ENCODE results near the gene BEST1. TPM values are rescaled to one million over a fixed set of nuclear protein-coding genes. Genes with fewer than 3 reads are reported as not detected.

Gene BEST1
- total RNA-seq: 1 to 10 TPM in 1 of 4 donors, under 1 TPM in 3; 0.08 to 2.7 (median 0.39) TPM

DNA sequence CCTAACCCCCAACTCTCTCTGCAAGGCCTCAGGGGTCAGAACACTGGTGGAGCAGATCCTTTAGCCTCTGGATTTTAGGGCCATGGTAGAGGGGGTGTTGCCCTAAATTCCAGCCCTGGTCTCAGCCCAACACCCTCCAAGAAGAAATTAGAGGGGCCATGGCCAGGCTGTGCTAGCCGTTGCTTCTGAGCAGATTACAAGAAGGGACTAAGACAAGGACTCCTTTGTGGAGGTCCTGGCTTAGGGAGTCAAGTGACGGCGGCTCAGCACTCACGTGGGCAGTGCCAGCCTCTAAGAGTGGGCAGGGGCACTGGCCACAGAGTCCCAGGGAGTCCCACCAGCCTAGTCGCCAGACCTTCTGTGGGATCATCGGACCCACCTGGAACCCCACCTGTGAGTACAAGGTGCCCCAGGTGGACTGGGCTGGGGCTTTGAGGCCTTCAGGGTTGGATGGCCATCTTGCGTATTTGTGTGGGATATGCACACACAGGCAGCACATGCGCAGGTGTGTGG, at the start of gene BEST1:
Gene BEST1 (plus strand): TSS at position 317 of the 513 bp plus-strand sequence. CDS start 1,456 bp downstream, outside the sequence.
- Histone ChIP-seq H3K27ac (peak within 1 kb of the TSS in 3 of 4 donors; percentile 36 to 62 (median 55)), H3K4me1 (peaks cover 6 to 42% (median 12%) of the 10 kb centered on the region in 3 donors), H3K27me3 (peaks cover 0 to 26% (median 0%) of the 10 kb centered on the region in 4 donors), H3K36me3 (no peaks in the 10 kb centered on the region), H3K9me3 (no peaks in the 10 kb centered on the region), H3K4me3 (no peak within 1 kb of the TSS)
- intact Hi-C loops (cut with DNase I): no loop called here
- WGBS, 2 donors: 67 to 82% methylated on average over 1 to 5 of the region's 8 CpGs
- no peak for DNase-seq
- TF ChIP-seq, protein P1, sequence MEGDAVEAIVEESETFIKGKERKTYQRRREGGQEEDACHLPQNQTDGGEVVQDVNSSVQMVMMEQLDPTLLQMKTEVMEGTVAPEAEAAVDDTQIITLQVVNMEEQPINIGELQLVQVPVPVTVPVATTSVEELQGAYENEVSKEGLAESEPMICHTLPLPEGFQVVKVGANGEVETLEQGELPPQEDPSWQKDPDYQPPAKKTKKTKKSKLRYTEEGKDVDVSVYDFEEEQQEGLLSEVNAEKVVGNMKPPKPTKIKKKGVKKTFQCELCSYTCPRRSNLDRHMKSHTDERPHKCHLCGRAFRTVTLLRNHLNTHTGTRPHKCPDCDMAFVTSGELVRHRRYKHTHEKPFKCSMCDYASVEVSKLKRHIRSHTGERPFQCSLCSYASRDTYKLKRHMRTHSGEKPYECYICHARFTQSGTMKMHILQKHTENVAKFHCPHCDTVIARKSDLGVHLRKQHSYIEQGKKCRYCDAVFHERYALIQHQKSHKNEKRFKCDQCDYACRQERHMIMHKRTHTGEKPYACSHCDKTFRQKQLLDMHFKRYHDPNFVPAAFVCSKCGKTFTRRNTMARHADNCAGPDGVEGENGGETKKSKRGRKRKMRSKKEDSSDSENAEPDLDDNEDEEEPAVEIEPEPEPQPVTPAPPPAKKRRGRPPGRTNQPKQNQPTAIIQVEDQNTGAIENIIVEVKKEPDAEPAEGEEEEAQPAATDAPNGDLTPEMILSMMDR (IDR thresholded peaks at IDR 0.05): no peak

DNA sequence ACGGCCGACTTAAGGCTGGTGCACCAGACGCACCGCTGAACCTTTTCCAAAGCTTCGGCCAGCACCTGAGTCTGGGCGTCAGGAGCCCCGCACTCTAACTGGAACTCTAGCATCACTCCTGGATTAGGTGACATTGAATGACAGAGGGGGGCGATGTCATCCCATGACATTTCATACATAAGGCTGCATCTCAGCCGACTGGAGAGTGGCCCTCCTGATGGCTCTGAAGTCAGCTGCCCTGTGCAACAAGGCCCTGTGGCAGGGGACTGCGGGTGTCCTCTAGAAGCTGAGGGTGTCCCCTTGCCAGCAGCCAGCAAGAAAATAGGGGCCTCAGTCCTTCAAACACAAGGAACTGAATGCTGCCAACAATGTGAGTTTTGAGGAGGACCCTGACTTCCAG, 48.8 kb upstream of the BEST1 start:
- H3K4me3 ChIP-seq: no peak overlapping the region
- intact Hi-C loops (cut with DNase I): no loop called here
- WGBS, 2 donors: 92% methylated on average over 8 of the region's 10 CpGs; no CpG with 5 or more reads in 1 of the 2 donors
- H3K27ac ChIP-seq: no peak overlapping the region
- no peak for DNase-seq
- peaks cover 0 to 32% (median 0%) of the 10 kb centered on the region in 3 donors for H3K36me3 ChIP-seq
- no peak for TF ChIP-seq POLR2A (IDR thresholded peaks at IDR 0.05)
- TF ChIP-seq, protein P1 (IDR thresholded peaks at IDR 0.05): no peak
- H3K4me1 ChIP-seq: peaks cover 0 to 21% (median 0%) of the 10 kb centered on the region in 3 donors
- H3K27me3 ChIP-seq: peaks cover 0 to 7% (median 0%) of the 10 kb centered on the region in 4 donors
- H3K9me3 ChIP-seq: no peaks in the 10 kb centered on the region

DNA sequence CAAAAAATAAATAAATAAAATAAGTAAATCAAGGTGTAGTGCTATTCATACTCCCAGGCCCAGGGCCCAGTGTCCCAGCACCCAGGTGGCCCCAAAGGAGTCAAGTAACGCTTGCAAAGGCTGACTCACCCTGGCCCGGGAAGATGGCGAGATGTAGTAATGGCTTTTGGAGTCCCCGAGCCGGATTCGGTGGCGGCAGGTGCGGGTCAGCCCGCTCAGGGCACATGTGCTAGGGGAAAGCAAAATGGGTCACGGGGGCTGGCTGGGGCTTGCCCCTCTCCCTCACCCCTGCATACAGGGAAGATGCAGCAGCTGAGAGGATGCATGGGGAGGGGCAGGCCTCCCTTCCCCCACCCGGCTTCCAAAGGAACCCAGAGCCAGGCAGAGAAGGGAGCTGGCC, 47.8 kb upstream of the BEST1 start:
- peaks cover 0 to 41% (median 6%) of the 10 kb centered on the region in 3 donors for H3K36me3 ChIP-seq
- no peaks in the 10 kb centered on the region for H3K9me3 ChIP-seq
- H3K4me1 ChIP-seq: peaks cover 0 to 21% (median 0%) of the 10 kb centered on the region in 3 donors
- WGBS, 2 donors: 86 to 87% methylated on average over 9 to 11 of the region's 11 CpGs
- no peak overlapping the region for H3K27ac ChIP-seq
- DNase-seq: no peak
- H3K27me3 ChIP-seq: peaks cover 0 to 7% (median 0%) of the 10 kb centered on the region in 4 donors
- intact Hi-C loops (cut with DNase I): no loop called here
- no peak overlapping the region for H3K4me3 ChIP-seq
- TF ChIP-seq, protein P1 (IDR thresholded peaks at IDR 0.05): no peak
- TF ChIP-seq POLR2A (IDR thresholded peaks at IDR 0.05): no peak

DNA sequence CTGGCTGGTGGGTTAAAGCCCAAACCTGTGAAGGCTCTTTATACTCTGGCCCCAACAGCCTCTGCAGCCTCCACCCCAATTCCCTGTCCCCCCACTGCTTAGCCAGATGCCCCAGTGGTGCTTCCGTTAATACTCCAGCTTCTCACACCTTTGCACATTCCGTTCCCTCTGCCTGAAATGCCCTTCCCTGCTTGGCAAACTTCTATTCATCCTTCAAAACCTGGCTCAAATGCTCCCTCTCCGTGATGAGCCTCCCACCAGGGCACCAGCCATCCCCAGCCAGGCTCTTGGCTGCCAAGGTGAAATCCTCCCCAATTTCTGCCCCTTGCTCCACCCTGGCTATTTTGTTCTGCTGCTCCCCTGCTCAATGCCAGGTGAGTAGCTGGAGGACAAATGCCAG, 46.3 kb upstream of the BEST1 start:
- Histone ChIP-seq H3K36me3 (peaks cover 0 to 42% (median 6%) of the 10 kb centered on the region in 3 donors), H3K27ac (no peak overlapping the region), H3K4me3 (no peak overlapping the region), H3K4me1 (peaks cover 0 to 14% (median 0%) of the 10 kb centered on the region in 3 donors), H3K27me3 (peaks cover 0 to 7% (median 0%) of the 10 kb centered on the region in 4 donors), H3K9me3 (no peaks in the 10 kb centered on the region)
- intact Hi-C loops (cut with DNase I): no loop called here
- DNase-seq: no peak
- 92 to 94% methylated on average over 3 of the region's 3 CpGs for WGBS, 2 donors
- TF ChIP-seq POLR2A (IDR thresholded peaks at IDR 0.05): no peak
- TF ChIP-seq, protein P1 (IDR thresholded peaks at IDR 0.05): no peak

DNA sequence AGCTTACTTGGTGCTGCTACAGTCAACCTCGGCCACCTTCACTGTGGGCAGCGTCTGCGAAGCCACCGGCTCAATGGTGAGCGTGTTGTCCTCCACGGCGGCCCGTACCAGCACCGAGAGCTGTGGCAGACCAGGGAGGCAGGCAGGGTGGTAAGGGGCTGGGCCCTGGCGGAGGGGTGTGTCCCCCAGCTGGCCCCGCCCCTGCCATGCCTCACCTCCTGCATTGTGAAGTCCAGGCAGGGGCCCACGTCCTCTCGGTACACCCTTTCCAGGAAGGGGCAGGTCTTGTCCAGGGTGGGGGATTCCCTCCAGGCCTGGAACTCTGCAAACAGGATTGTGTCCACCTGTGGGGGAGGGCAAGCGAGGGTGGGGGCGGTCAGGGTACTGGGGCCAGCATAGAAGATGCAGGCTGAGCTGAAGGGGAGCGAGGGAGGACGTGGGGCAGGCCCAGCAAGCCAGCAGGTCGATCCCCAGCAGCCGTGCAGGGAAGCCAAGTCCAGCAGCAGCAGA, 45.6 kb upstream of the BEST1 start:
- Histone ChIP-seq H3K4me1 (peaks cover 0 to 14% (median 0%) of the 10 kb centered on the region in 3 donors), H3K27ac (no peak overlapping the region), H3K4me3 (no peak overlapping the region), H3K27me3 (peaks cover 0 to 7% (median 0%) of the 10 kb centered on the region in 4 donors), H3K9me3 (no peaks in the 10 kb centered on the region), H3K36me3 (peaks cover 0 to 42% (median 6%) of the 10 kb centered on the region in 3 donors)
- TF ChIP-seq, protein P1 (IDR thresholded peaks at IDR 0.05): no peak
- TF ChIP-seq POLR2A (IDR thresholded peaks at IDR 0.05): no peak
- DNase-seq: no peak
- intact Hi-C loops (cut with DNase I): no loop called here
- WGBS, 2 donors: 80% methylated on average over 1 of the region's 19 CpGs; no CpG with 5 or more reads in 1 of the 2 donors

All from esophagus squamous epithelium (tissue), 5 donors.